ENCODE data around the gene EPHB6. TPM values are rescaled to one million over a fixed set of nuclear protein-coding genes. Genes with fewer than 3 reads are reported as not detected.

The EPHB6 gene
- total RNA-seq, 1 donor from 2014 or later, result 15.7 TPM

- Histone ChIP-seq H2AFZ (ENCODE audit: low read depth, low read length) (no peak overlapping the region), H3K9ac (ENCODE audit: low read length) (no peak overlapping the region), H3K79me2 (ENCODE audit: insufficient read depth, low read length) (no peaks in the 10 kb centered on the region), H3K27me3 (ENCODE audit: insufficient read depth, low read length) (peaks cover 2% of the 10 kb centered on the region), H3K27ac (ENCODE audit: low read depth, low read length) (no peak overlapping the region), H3K4me2 (ENCODE audit: low read length) (no peak overlapping the region), H3K9me3 (ENCODE audit: insufficient read depth, low read depth, low read length) (no peaks in the 10 kb centered on the region), H3K4me1 (ENCODE audit: insufficient read depth, low read length) (no peaks in the 10 kb centered on the region), H4K20me1 (ENCODE audit: insufficient read depth, low read length) (no peaks in the 10 kb centered on the region), H3K4me3 (ENCODE audit: insufficient read depth, low read depth, low read length) (no peak overlapping the region), H3K36me3 (ENCODE audit: insufficient read depth, low read length) (no peaks in the 10 kb centered on the region)
- Mint-ChIP-seq H3K27ac (ENCODE audit: unreplicated experiment) (no peak overlapping the region), H3K9me3 (ENCODE audit: unreplicated experiment) (peaks cover 12% of the 10 kb centered on the region), H3K4me3 (ENCODE audit: unreplicated experiment) (no peak overlapping the region), H3K36me3 (ENCODE audit: low read depth, unreplicated experiment) (peaks cover 9% of the 10 kb centered on the region), H3K27me3 (ENCODE audit: low read depth, unreplicated experiment) (peaks cover 39% of the 10 kb centered on the region), H3K4me1 (ENCODE audit: low read depth, unreplicated experiment) (no peaks in the 10 kb centered on the region)
- DNase-seq (ENCODE audit: low read depth), result no peak
- TF ChIP-seq EZH2 (IDR thresholded peaks at IDR 0.05; ENCODE audit: insufficient read depth, low read length), result no peak
- TF ChIP-seq, protein P1, sequence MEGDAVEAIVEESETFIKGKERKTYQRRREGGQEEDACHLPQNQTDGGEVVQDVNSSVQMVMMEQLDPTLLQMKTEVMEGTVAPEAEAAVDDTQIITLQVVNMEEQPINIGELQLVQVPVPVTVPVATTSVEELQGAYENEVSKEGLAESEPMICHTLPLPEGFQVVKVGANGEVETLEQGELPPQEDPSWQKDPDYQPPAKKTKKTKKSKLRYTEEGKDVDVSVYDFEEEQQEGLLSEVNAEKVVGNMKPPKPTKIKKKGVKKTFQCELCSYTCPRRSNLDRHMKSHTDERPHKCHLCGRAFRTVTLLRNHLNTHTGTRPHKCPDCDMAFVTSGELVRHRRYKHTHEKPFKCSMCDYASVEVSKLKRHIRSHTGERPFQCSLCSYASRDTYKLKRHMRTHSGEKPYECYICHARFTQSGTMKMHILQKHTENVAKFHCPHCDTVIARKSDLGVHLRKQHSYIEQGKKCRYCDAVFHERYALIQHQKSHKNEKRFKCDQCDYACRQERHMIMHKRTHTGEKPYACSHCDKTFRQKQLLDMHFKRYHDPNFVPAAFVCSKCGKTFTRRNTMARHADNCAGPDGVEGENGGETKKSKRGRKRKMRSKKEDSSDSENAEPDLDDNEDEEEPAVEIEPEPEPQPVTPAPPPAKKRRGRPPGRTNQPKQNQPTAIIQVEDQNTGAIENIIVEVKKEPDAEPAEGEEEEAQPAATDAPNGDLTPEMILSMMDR (IDR thresholded peaks at IDR 0.05; ENCODE audit: insufficient read depth, low read depth, low read length), result no peak
- no peak for FAIRE-seq
Observed at GRCh38 chr7:142873871-142874270, 19.0 kb downstream of the EPHB6 start.

DNA sequence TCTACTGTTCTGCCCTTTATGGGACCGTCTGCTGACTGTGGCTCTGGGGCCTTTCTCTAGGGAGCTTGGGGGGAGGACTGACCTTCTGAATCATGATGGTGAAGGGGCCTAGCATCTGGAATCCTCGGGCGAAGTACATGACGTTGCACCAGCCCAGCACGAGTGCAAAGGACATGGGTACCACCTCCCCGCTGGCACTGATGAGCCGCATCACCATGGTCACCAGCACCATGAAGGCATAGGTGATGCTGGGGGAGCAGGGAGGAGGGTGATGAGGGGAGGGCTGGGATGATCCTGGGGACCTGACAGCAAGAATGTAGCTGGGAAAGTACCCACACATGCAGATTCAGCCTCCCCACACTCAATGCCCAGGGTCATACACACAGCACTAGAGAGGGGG is 19.5 kb downstream of the EPHB6 start:
- Histone ChIP-seq H3K4me3 (ENCODE audit: insufficient read depth, low read depth, low read length) (no peak overlapping the region), H3K4me2 (ENCODE audit: low read length) (no peak overlapping the region), H3K9me3 (ENCODE audit: insufficient read depth, low read depth, low read length) (no peaks in the 10 kb centered on the region), H3K79me2 (ENCODE audit: insufficient read depth, low read length) (no peaks in the 10 kb centered on the region), H2AFZ (ENCODE audit: low read depth, low read length) (no peak overlapping the region), H3K4me1 (ENCODE audit: insufficient read depth, low read length) (no peaks in the 10 kb centered on the region), H3K27me3 (ENCODE audit: insufficient read depth, low read length) (peaks cover 4% of the 10 kb centered on the region), H4K20me1 (ENCODE audit: insufficient read depth, low read length) (no peaks in the 10 kb centered on the region), H3K27ac (ENCODE audit: low read depth, low read length) (no peak overlapping the region), H3K9ac (ENCODE audit: low read length) (no peak overlapping the region), H3K36me3 (ENCODE audit: insufficient read depth, low read length) (no peaks in the 10 kb centered on the region)
- FAIRE-seq, result no peak
- DNase-seq (ENCODE audit: low read depth), result no peak
- peaks cover 44% of the 10 kb centered on the region for H3K27me3 Mint-ChIP-seq (ENCODE audit: low read depth, unreplicated experiment)
- H3K9me3 Mint-ChIP-seq (ENCODE audit: unreplicated experiment), result peaks cover 12% of the 10 kb centered on the region
- H3K36me3 Mint-ChIP-seq (ENCODE audit: low read depth, unreplicated experiment), result peaks cover 9% of the 10 kb centered on the region
- TF ChIP-seq EZH2 (IDR thresholded peaks at IDR 0.05; ENCODE audit: insufficient read depth, low read length), result no peak
- no peak overlapping the region for H3K27ac Mint-ChIP-seq (ENCODE audit: unreplicated experiment)
- no peaks in the 10 kb centered on the region for H3K4me1 Mint-ChIP-seq (ENCODE audit: low read depth, unreplicated experiment)
- H3K4me3 Mint-ChIP-seq (ENCODE audit: unreplicated experiment), result no peak overlapping the region

DNA sequence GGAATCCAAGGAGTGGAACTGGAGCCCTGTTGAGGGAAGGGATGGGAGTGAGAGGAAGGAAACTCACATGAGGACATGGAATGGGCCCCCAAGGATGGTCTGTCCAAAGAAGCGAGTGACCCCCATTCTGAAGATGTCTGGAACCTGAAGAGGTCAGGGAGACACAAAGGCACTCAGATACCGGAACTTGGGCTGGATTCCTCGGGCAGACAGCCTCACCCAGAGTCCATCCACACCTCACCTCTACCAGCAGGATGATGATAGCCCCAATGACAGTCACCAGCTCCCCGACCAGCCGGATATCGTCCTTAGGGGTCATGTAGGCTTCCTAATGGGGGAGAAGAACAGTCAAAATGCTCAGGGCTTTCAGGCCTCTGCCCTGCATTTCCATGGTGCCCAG is 20.0 kb downstream of the EPHB6 start:
- Histone ChIP-seq H3K79me2 (ENCODE audit: insufficient read depth, low read length) (no peaks in the 10 kb centered on the region), H3K9ac (ENCODE audit: low read length) (no peak overlapping the region), H3K36me3 (ENCODE audit: insufficient read depth, low read length) (no peaks in the 10 kb centered on the region), H3K9me3 (ENCODE audit: insufficient read depth, low read depth, low read length) (no peaks in the 10 kb centered on the region), H2AFZ (ENCODE audit: low read depth, low read length) (no peak overlapping the region), H3K27me3 (ENCODE audit: insufficient read depth, low read length) (peaks cover 8% of the 10 kb centered on the region), H3K4me2 (ENCODE audit: low read length) (no peak overlapping the region), H3K27ac (ENCODE audit: low read depth, low read length) (no peak overlapping the region), H3K4me1 (ENCODE audit: insufficient read depth, low read length) (no peaks in the 10 kb centered on the region), H4K20me1 (ENCODE audit: insufficient read depth, low read length) (no peaks in the 10 kb centered on the region), H3K4me3 (ENCODE audit: insufficient read depth, low read depth, low read length) (no peak overlapping the region)
- DNase-seq (ENCODE audit: low read depth) (no peak), FAIRE-seq (no peak)
- Mint-ChIP-seq H3K27me3 (ENCODE audit: low read depth, unreplicated experiment) (peaks cover 48% of the 10 kb centered on the region), H3K4me3 (ENCODE audit: unreplicated experiment) (no peak overlapping the region), H3K36me3 (ENCODE audit: low read depth, unreplicated experiment) (peaks cover 9% of the 10 kb centered on the region), H3K27ac (ENCODE audit: unreplicated experiment) (no peak overlapping the region), H3K4me1 (ENCODE audit: low read depth, unreplicated experiment) (no peaks in the 10 kb centered on the region), H3K9me3 (ENCODE audit: unreplicated experiment) (peaks cover 12% of the 10 kb centered on the region)
- TF ChIP-seq, protein P1 (IDR thresholded peaks at IDR 0.05; ENCODE audit: insufficient read depth, low read depth, low read length), result no peak
- no peak for TF ChIP-seq EZH2 (IDR thresholded peaks at IDR 0.05; ENCODE audit: insufficient read depth, low read length)
